ENCODE measurements around the gene DICER1.

DNA sequence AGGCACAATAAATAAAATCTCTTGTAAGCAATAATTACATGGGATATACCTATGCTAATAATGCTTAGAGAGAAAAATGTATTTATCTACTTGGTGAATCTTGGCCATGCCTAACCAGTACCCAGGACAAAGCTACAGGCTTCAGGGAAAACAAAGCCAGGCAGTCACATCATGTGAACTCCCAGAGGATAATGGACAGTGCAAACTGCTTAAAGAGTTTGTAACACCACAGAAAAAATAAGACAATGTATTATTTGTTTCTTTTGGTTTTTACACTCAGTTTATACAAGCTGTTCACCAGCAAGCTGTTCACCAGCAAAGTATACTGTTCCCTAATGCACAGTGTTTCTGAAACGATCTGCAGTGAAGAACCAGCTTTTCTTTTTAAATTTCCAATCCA, 38.0 kb downstream of the DICER1 start:
- TF ChIP-seq, protein P1, sequence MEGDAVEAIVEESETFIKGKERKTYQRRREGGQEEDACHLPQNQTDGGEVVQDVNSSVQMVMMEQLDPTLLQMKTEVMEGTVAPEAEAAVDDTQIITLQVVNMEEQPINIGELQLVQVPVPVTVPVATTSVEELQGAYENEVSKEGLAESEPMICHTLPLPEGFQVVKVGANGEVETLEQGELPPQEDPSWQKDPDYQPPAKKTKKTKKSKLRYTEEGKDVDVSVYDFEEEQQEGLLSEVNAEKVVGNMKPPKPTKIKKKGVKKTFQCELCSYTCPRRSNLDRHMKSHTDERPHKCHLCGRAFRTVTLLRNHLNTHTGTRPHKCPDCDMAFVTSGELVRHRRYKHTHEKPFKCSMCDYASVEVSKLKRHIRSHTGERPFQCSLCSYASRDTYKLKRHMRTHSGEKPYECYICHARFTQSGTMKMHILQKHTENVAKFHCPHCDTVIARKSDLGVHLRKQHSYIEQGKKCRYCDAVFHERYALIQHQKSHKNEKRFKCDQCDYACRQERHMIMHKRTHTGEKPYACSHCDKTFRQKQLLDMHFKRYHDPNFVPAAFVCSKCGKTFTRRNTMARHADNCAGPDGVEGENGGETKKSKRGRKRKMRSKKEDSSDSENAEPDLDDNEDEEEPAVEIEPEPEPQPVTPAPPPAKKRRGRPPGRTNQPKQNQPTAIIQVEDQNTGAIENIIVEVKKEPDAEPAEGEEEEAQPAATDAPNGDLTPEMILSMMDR (IDR thresholded peaks at IDR 0.05; ENCODE audit: extremely low read depth in 1 of 2, insufficient read depth in 1 of 2, low read depth in 1 of 2, low read length in 2 of 2): no peak
- TF ChIP-seq EZH2 (IDR thresholded peaks at IDR 0.05; ENCODE audit: borderline replicate concordance, low read depth, low read length, severe bottlenecking) (no peak), POLR2A (IDR thresholded peaks at IDR 0.05; ENCODE audit: low read depth, low read length) (no peak), POLR2AphosphoS5 (IDR thresholded peaks at IDR 0.05; ENCODE audit: insufficient read depth, low read depth, low read length) (no peak), MYC (IDR thresholded peaks at IDR 0.05; ENCODE audit: low read depth, low read length) (no peak)
- TF ChIP-seq, protein P2, sequence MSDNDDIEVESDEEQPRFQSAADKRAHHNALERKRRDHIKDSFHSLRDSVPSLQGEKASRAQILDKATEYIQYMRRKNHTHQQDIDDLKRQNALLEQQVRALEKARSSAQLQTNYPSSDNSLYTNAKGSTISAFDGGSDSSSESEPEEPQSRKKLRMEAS (IDR thresholded peaks at IDR 0.05; ENCODE audit: insufficient read depth, insufficient read length): no peak
